ENCODE results near the gene SCMH1.
"Not testable (repeated sequence)": the region's sequence is repeated elsewhere in the genome, so short reads cannot be mapped to it uniquely, and the experiment has no call there.

SCMH1 gene

DNA sequence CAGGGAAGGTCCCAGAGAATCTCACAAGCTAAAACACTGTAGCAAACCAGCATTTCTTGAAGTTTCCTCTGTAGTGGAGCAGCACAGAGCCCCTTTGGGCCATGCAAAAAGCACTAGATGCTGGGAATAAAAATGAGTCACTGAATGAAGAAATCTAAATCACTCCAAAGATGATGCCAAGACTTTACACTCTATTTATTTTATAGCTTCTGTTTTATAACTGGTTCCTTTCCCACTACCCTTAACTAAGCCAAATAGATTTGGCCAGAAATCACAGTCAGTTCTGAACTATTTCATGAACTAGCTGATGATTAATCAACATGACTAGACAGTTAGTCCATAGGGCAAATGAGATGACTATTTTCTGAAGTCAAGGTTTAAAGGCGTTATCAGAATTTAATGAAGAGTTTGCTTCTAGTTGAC is 89.5 kb downstream of the SCMH1 start:
- DNase-seq (ENCODE audit: low read depth), result no peak

- no peak for DNase-seq (ENCODE audit: low read depth)
These were observed 90.3 kb downstream of the SCMH1 start for GRCh38 chr1:41151846-41152245.

DNA sequence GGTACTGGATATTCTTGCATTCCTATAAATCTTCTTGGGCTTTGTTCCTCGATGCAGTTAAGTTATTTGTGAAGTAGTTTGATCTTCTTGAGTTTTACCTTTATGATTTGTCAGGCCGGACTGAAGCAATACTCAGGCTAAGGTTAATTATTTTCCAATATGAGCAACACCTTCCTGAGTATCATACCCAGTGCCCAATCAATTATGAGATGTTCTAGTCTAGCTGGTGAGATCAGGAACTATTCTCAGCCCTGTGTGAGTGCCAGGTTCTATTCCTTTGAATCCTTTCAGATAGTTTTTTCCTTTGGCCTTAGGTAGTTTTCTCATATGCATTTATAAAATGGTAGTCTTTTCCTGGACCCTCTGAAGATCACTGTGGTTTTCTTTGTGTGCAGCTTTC is 92.5 kb downstream of the SCMH1 start:
- DNase-seq (ENCODE audit: low read depth), result no peak

- DNase-seq (ENCODE audit: low read depth), result no peak
These were observed 97.8 kb downstream of the SCMH1 start for GRCh38 chr1:41144285-41144684.

- no peak for DNase-seq (ENCODE audit: low read depth)
These were observed 103.6 kb downstream of the SCMH1 start for GRCh38 chr1:41138549-41138948.

DNA sequence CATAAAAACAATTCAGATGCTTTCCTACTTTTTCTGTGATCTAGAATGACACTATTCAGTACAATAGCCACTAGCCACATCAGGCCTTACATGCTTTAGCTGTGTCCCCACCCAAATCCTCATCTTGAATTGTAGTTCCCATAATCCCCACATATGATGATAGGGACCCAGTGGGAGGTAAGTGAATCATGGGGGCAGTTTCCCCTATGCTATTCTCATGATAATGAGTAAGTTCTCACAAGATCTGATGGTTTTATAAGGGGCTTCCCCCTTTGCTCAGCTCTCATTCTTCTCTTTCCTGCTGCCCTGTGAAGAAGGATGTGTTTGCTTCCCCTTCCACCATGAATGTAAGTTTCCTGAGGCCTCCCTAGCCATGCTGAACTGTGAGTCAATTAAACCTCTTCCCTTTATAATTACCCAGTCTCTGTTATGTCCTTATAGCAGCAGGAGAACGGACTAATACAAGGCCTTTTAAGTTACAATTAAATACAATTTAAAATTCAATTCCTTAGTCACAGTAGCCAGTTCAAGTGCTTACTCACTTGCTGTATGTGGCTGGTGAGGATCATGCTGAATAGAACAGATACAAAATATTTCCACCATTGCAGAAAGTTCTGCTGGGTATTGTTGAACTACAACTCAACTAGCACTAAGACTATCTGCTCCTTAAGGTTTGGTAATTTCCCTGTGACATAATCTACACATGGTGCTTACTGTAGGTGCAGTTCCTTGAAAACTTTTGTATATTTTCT is 106.7 kb downstream of the SCMH1 start:
- no peak for DNase-seq (ENCODE audit: low read depth)

DNA sequence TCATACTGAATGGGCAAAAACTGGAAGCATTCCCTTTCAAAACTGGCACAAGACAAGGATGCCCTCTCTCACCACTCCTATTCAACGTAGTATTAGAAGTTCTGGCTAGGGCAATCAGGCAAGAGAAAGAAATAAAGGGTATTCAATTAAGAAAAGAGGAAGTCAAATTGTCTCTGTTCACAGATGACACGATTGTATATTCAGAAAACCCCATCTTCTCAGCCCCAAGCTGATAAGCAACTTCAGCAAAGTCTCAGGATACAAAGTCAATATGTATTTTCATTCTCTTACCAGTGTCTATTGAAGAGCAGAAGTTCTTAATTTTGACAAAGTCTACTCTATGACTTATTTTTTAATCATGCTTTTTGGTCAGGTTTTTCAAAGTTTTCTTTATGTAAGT is 107.8 kb downstream of the SCMH1 start:
- not testable (repeated sequence) for DNase-seq (ENCODE audit: low read depth)

- no peak for DNase-seq (ENCODE audit: low read depth)
These were observed 119.1 kb downstream of the SCMH1 start for GRCh38 chr1:41122851-41123518.

GRCh38 chr1:41122148-41122547 is 120.0 kb downstream of the SCMH1 start:
- no peak for DNase-seq (ENCODE audit: low read depth)

- DNase-seq (ENCODE audit: low read depth), result no peak
These were observed 123.5 kb downstream of the SCMH1 start for GRCh38 chr1:41118645-41119044.

DNA sequence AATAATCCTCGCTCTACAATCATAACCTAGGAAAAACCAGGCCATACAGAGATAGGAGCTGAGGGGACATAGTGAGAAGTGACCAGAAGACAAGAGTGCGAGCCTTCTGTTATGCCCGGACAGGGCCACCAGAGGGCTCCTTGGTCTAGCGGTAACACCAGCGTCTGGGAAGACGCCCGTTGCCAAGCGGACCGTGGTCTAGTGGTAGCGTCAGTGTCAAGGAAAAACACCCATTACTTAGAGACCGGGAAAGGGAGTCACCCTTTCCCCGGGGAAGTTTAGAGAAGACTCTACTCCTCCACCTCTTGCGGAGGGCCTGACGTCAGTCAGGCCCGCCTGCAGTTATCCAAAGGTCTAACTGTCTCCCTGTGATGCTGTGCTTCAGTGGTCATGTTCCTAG is 124.9 kb downstream of the SCMH1 start:
- DNase-seq (ENCODE audit: low read depth), result not testable (repeated sequence)

GRCh38 chr1:41110736-41111135 is 131.4 kb downstream of the SCMH1 start:
- no peak for DNase-seq (ENCODE audit: low read depth)

DNA sequence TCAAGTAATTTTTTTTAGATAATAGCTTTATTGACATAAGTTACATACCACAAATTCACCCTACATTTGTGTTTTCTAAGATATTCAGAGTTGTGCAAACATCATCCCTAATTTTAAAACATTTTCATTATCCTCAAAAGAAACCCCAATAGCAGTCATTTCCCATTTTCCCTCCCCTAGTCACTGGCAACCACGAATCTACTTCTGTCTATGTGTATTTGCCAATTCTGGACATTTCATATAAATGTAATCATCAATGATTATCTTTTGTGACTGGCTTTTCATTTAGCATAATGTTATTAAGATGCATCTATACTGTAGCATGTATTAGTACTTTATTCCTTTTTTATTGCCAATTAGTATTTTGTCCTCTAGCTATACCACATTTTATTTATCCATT is 131.8 kb downstream of the SCMH1 start:
- DNase-seq (ENCODE audit: low read depth), result no peak

DNA sequence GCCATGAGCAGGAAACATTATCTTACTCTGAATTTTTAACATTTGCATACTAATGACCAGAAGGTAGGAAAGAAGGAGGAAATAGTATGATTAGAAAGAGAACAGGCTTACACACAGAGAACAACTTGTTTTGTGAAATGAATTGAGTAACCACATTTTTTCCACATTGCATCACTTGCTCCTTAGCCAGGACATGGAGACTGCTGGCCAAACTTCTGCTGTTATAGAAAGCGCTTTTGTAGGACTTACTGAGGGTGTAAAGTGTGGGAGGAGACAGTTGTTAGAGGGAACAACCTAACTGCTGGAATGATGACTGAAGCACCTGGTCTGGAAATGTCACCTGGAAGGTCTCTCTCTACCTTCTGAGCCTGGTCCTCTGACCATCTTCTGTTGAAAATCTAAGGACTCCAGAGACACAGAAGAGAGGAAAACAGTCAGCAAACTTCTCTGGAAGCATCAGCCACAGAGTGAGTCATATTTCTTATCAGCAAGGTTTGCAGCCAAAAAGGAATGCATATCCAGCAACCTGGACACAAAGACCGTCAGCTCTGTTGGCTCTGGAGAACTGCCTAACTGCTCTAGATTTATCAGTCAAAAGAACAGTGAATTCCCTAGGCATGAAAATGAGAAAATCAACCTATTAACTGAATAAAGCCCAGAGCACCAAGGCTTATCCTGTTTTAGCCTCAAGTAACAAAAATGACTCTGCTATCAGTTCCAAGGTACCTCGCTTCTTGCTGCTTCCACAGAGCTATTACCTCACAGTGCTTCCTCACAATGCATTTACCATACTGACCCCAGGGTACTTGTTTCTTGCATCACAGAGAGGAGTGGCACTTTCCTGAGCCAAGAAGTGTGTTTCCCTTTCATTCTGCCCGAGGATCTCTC is 132.6 kb downstream of the SCMH1 start:
- DNase-seq (ENCODE audit: low read depth), result no peak

GRCh38 chr1:41108696-41109275 is 133.3 kb downstream of the SCMH1 start:
- no peak for DNase-seq (ENCODE audit: low read depth)

GRCh38 chr1:41103766-41104165 is 138.3 kb downstream of the SCMH1 start:
- DNase-seq (ENCODE audit: low read depth), result no peak

DNA sequence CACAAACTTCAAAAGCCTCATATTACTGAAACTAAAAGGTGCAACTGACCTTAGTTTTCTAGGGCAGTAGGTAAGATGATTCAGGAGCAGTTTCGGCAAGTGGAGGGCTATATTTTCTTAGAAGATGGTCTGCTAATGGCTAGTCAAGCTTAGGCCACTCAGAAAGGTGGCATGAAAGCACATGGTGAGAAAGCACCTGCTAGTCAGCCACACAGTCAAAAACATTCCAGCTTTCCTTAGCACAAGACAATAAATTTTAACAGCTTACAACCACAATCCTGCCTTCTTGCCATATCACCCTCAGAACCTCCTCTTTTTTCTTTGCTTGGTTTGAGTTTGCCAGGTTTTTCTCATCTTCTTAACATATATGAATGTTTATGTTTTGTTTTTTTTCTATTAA is 139.5 kb downstream of the SCMH1 start:
- no peak for DNase-seq (ENCODE audit: low read depth)

GRCh38 chr1:41101950-41102607 is 140.0 kb downstream of the SCMH1 start:
- DNase-seq (ENCODE audit: low read depth), result no peak

GRCh38 chr1:41101076-41101475 is 141.0 kb downstream of the SCMH1 start:
- DNase-seq (ENCODE audit: low read depth), result no peak

- no peak for DNase-seq (ENCODE audit: low read depth)
These were observed 141.9 kb downstream of the SCMH1 start for GRCh38 chr1:41100170-41100569.

DNA sequence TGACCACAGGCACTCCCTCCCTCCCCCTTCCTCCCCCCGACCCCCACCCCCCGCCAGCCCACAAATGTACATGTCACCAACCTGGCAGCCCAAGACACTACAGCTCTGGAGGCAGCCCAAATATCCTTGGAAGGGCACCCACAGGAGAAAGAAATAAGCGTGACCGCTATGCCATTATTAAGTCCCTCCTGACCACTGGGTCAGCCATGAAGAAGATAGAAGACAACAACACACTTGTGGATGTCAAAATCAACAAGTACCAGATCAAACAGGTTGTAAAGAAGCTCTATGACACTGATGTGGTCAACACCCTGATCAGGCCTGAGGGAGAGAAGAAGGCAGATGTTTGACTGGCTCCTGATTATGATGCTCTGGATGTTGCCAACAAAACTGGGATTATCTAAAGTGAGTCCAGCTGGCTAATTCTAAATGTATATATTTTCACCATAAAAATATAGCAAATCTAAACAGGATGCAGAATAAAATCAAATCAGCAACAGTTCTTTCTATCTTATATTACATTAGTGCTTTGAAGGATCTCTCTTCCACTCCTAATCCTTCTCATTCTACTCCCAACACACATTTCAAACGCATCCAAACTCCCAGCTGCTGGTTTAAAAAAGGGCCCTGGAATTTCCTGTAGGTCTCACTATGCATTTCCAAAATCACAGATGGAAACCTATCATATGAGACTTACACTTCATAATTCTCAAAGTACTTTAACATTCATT is 143.2 kb downstream of the SCMH1 start:
- no peak for DNase-seq (ENCODE audit: low read depth)
